K562 (cell line): ENCODE results near the gene HOXC10. TPM values are rescaled to one million over a fixed set of nuclear protein-coding genes. Genes with fewer than 3 reads are reported as not detected.

Source experiments
- CHD1 ChIP-seq: fragments of 200-600 bp; sonication (generic); IDR thresholded peaks from one replicate; pipeline ENCODE4 v1.6.1; 2012; ENCODE audit warnings: mild to moderate bottlenecking, moderate library complexity, low read length, inconsistent platforms
- CTCF ChIP-seq, 3 experiments: IDR thresholded peaks in 2 of 3; conservative IDR thresholded peaks in 1 of 3; 2 replicates each; pipeline ENCODE4 v1.5.1; 2011 to 2012; ENCODE audit warnings: low read length in 3 of 3, mild to moderate bottlenecking in 3 of 3, control low read depth in 2 of 3, improper control_type of control experiment in 1 of 3, inconsistent platforms in 1 of 3, low read depth in 1 of 3, mixed read lengths in 1 of 3, moderate library complexity in 1 of 3; ENCODE audit not compliant: insufficient read depth in 2 of 3
- ETS1 ChIP-seq: conservative IDR thresholded peaks from 2 replicates; pipeline ENCODE4 v1.6.1; 2011; ENCODE audit warnings: low read depth, mild to moderate bottlenecking, low read length; ENCODE audit not compliant: control insufficient read depth
- HBP1 ChIP-seq: fragments of 450-650 bp; formaldehyde crosslinking; IDR thresholded peaks from 2 replicates; pipeline ENCODE4 v1.4.0; 2022; ENCODE audit warnings: missing genetic modification characterization
- KDM1A ChIP-seq, 2 experiments: fragments of 450-650 bp; IDR thresholded peaks; 2 replicates each; pipeline ENCODE4 v1.6.1; 2016; ENCODE audit warnings: mild to moderate bottlenecking in 2 of 2
- PTRF ChIP-seq: fragments of 450-650 bp; IDR thresholded peaks from 2 replicates; pipeline ENCODE4 v1.6.1; 2016; ENCODE audit warnings: mild to moderate bottlenecking, missing genetic modification characterization, missing compliant biosample characterization
- RERE ChIP-seq: sonication (generic); formaldehyde crosslinking; IDR thresholded peaks from 2 replicates; pipeline ENCODE4 v1.8.0; 2023; ENCODE audit warnings: missing genetic modification reagents, mild to moderate bottlenecking, borderline replicate concordance
- ZNF395 ChIP-seq: fragments of 200-800 bp; sonication (Bioruptor generic); IDR thresholded peaks from 2 replicates; pipeline ENCODE4 v1.6.1; 2017; ENCODE audit warnings: missing genetic modification characterization, missing compliant biosample characterization
- polyA plus RNA-seq, 8 experiments: library from polyadenylated mRNA; depleted of rRNA in 4 of 8; stranded (reverse) in 5 of 8; unstranded in 3 of 8; fragments of >200 nt; fragmentation: Nextera tagmentation in 2 of 8; fragmentation: Illumina TruSeq in 1 of 8; extraction: Ambion mirVana in 2 of 8; extraction: Trizol in 1 of 8; gene quantifications; 2 replicates each; pipeline versions ENCODE4 v1.2.1 to v1.2.3, GENCODE V29; 2011 to 2014; ENCODE audit warnings: inconsistent platforms in 1 of 8, missing spikeins in 1 of 8
- total RNA-seq, 7 experiments: library from RNA; depleted of rRNA in 6 of 7; stranded (reverse); fragments of >200 nt in 6 of 7; fragmentation: Illumina TruSeq in 2 of 7; extraction: Trizol in 2 of 7; gene quantifications; 2 replicates each; pipeline versions ENCODE4 v1.2.1 to v1.2.3, GENCODE V29; 2011 to 2021; ENCODE audit warnings: low replicate concordance in 1 of 7

Gene HOXC10
- total and polyA plus RNA-seq, 9 of the 15 experiments (the other 6 are each of a cell fraction or from before 2014, with no cell fraction given) = 0.13 to 0.77 (median 0.35) TPM; not detected in 2

- TF ChIP-seq KDM1A (IDR thresholded peaks at IDR 0.05) (no peak), PTRF (no peak), CTCF (IDR thresholded peaks at IDR 0.05 in 2 of 3, conservative IDR thresholded peaks at IDR 0.05 in 1 of 3; ENCODE audit: insufficient read depth in 2 of 3, low read depth in 1 of 3, low read length in 3 of 3) (0 out of 6 replicates have a peak, but pooled peaks of 1 of the 3 experiments have one; percentile 4), ZNF395 (CRISPR knock-in tag) (0 out of 2 replicates have a peak, but pooled peaks have one; percentile 25), RERE (0 out of 2 replicates have a peak, but pooled peaks have one; percentile 26), ETS1 (0 out of 2 replicates have a peak, but pooled peaks have one; percentile 9), HBP1 (CRISPR knock-in tag) (no peak), CHD1 (peak; percentile 61)
Observed at GRCh38 chr12:53995002-53995377, 10.0 kb downstream of the HOXC10 start (continued).
